Metanephros (tissue), 2 donors: ENCODE results near the gene ETV5. TPM values are rescaled to one million over a fixed set of nuclear protein-coding genes. Genes with fewer than 3 reads are reported as not detected.

ENCODE experiments used
- small RNA-seq: library from RNA; depleted of rRNA; stranded (forward); fragments of <200 nt; gene quantifications from one replicate; pipeline ENCODE3, GENCODE V24; 2014; ENCODE audit warnings: low replicate concordance
- total RNA-seq: library from RNA; depleted of rRNA; stranded (reverse); fragments of >200 nt; gene quantifications from one replicate; pipeline ENCODE4 v1.2.3, GENCODE V29; 2014

Gene ETV5
- total RNA-seq = 24.5 TPM

GRCh38 chr3:186108941-186109865 is at the start of gene ETV5:
TSS of gene ETV5 (minus strand) at chr3:186109089. CDS start at chr3:186105868, 3,221 bp downstream.

Small RNAs within 50 kb of the gene (small RNA-seq; reads per million reads assigned to genes)
- not detected for gene RF00017

Other genes starting within 250 kb of the ETV5 start
- 205 TPM for gene TRA2B, start 171.1 kb downstream of the ETV5 start, total RNA-seq